Body of pancreas (tissue), 4 donors: ENCODE results near the gene DOCK3.

Source experiments
- POLR2A ChIP-seq, 3 donors: fragments of 450-650 bp; IDR thresholded peaks; one replicate each; pipeline ENCODE4 v1.6.1; 2016; ENCODE audit warnings: antibody characterized with exemption in 3 of 3, mild to moderate bottlenecking in 2 of 3
- TF ChIP-seq, protein P1 (sequence below), 7 experiments: fragments of 450-650 bp in 4 of 7; fragments of 200-600 bp in 3 of 7; sonication (generic) in 3 of 7; IDR thresholded peaks; one replicate each; pipeline ENCODE4 v1.5.1; 2016 to 2019; ENCODE audit warnings: antibody characterized with exemption in 7 of 7

DNA sequence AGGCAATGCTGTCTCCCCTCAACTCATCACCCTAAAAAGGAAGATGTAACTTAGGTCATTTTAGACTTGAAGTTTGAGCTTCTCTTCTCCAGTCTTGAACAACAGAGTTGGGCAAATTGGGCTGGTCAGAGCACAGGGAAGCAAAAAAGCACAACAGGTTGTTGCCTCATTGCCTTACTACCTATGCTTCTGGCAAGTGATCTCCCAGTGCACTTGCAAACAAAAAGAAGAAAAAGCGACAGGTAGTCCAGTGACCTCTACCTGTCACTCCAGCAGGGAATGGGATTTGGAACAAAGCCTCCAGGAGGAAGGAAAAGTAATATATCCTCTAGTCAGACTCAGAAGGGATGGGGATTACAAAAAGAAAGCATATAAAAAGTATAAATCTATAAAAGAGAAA, 550.1 kb downstream of the DOCK3 start:
- TF ChIP-seq, protein P1, sequence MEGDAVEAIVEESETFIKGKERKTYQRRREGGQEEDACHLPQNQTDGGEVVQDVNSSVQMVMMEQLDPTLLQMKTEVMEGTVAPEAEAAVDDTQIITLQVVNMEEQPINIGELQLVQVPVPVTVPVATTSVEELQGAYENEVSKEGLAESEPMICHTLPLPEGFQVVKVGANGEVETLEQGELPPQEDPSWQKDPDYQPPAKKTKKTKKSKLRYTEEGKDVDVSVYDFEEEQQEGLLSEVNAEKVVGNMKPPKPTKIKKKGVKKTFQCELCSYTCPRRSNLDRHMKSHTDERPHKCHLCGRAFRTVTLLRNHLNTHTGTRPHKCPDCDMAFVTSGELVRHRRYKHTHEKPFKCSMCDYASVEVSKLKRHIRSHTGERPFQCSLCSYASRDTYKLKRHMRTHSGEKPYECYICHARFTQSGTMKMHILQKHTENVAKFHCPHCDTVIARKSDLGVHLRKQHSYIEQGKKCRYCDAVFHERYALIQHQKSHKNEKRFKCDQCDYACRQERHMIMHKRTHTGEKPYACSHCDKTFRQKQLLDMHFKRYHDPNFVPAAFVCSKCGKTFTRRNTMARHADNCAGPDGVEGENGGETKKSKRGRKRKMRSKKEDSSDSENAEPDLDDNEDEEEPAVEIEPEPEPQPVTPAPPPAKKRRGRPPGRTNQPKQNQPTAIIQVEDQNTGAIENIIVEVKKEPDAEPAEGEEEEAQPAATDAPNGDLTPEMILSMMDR (IDR thresholded peaks at IDR 0.05), result no peak
- no peak for TF ChIP-seq POLR2A (IDR thresholded peaks at IDR 0.05)
